HepG2 (cell line): ENCODE results near the gene CADM2. TPM values are rescaled to one million over a fixed set of nuclear protein-coding genes. Genes with fewer than 3 reads are reported as not detected.

Experiments
- ARID3A ChIP-seq: IDR thresholded peaks from 2 replicates; pipeline ENCODE4 v1.6.1; 2012; ENCODE audit warnings: low read depth, low read length, improper control_type of control experiment
- ARNTL ChIP-seq: sonication (generic); formaldehyde crosslinking; IDR thresholded peaks from 2 replicates; pipeline ENCODE4 v1.4.0; 2020; ENCODE audit warnings: mild to moderate bottlenecking, missing genetic modification reagents
- CHCHD3 ChIP-seq: sonication (generic); formaldehyde crosslinking; IDR thresholded peaks from 2 replicates; pipeline ENCODE4 v1.8.0; 2022; ENCODE audit warnings: mild to moderate bottlenecking, missing genetic modification reagents, moderate library complexity
- ELF3 ChIP-seq: IDR thresholded peaks from 2 replicates; pipeline ENCODE4 v1.6.1; 2016; ENCODE audit warnings: missing genetic modification reagents, missing compliant biosample characterization
- HNRNPLL ChIP-seq: fragments of 200-400 bp; formaldehyde crosslinking; IDR thresholded peaks from 2 replicates; pipeline ENCODE4 v1.6.1; 2017; ENCODE audit warnings: mild to moderate bottlenecking, low read depth, low read length; ENCODE audit not compliant: poor library complexity, severe bottlenecking
- PRDM4 ChIP-seq: sonication (generic); formaldehyde crosslinking; IDR thresholded peaks from 2 replicates; pipeline ENCODE4 v1.9.0; 2021; ENCODE audit warnings: missing genetic modification reagents, borderline replicate concordance
- RBM39 ChIP-seq: fragments of 200-400 bp; formaldehyde crosslinking; IDR thresholded peaks from one replicate; pipeline ENCODE4 v1.6.1; 2018; ENCODE audit warnings: antibody characterized with exemption, mild to moderate bottlenecking, low read depth, low read length; ENCODE audit not compliant: poor library complexity, severe bottlenecking
- TCF12 ChIP-seq, 2 experiments: fragments of 450-650 bp in 1 of 2; sonication (generic) in 1 of 2; formaldehyde crosslinking in 1 of 2; IDR thresholded peaks; 2 replicates each; pipeline versions ENCODE4 v1.6.1 to v1.8.0; 2017 to 2022; ENCODE audit warnings: antibody characterized with exemption in 1 of 2, mild to moderate bottlenecking in 1 of 2, missing genetic modification reagents in 1 of 2, moderate library complexity in 1 of 2
- WIZ ChIP-seq: sonication (generic); formaldehyde crosslinking; IDR thresholded peaks from 2 replicates; pipeline ENCODE4 v1.5.1; 2020; ENCODE audit warnings: mild to moderate bottlenecking, missing genetic modification reagents
- ZFYVE20 ChIP-seq: sonication (generic); formaldehyde crosslinking; IDR thresholded peaks from 2 replicates; pipeline ENCODE4 v1.8.0; 2023; ENCODE audit warnings: low read depth, mild to moderate bottlenecking, moderate library complexity, missing genetic modification reagents, borderline replicate concordance
- ZIK1 ChIP-seq: sonication (generic); formaldehyde crosslinking; IDR thresholded peaks from 2 replicates; pipeline ENCODE4 v1.5.0; 2020; ENCODE audit warnings: mild to moderate bottlenecking, low read depth, missing genetic modification reagents, borderline replicate concordance
- ZNF12 ChIP-seq: sonication (generic); formaldehyde crosslinking; IDR thresholded peaks from 2 replicates; pipeline ENCODE4 v1.5.0; 2020; ENCODE audit warnings: missing genetic modification reagents
- ZNF276 ChIP-seq: sonication (generic); formaldehyde crosslinking; IDR thresholded peaks from 2 replicates; pipeline ENCODE4 v1.4.0; 2020; ENCODE audit warnings: mild to moderate bottlenecking, low read depth, missing genetic modification reagents
- ZNF512B ChIP-seq: sonication (generic); formaldehyde crosslinking; IDR thresholded peaks from 2 replicates; pipeline ENCODE4 v1.5.1; 2020; ENCODE audit warnings: missing genetic modification reagents, mild to moderate bottlenecking, borderline replicate concordance
- polyA plus RNA-seq, 8 experiments: library from polyadenylated mRNA; depleted of rRNA in 3 of 8; stranded (reverse) in 7 of 8; unstranded in 1 of 8; fragments of >200 nt; fragmentation: Illumina TruSeq in 4 of 8; extraction: Trizol in 4 of 8; gene quantifications; 2 replicates each; pipeline versions ENCODE4 v1.2.1 to v1.2.3, GENCODE V29; 2011 to 2016; ENCODE audit warnings: low read depth in 4 of 8, missing spikeins in 1 of 8, mixed read lengths in 1 of 8; ENCODE audit not compliant: insufficient read depth in 1 of 8
- total RNA-seq, 5 experiments: library from RNA; depleted of rRNA; stranded (reverse); fragments of >200 nt; fragmentation: Illumina TruSeq; extraction: Trizol; gene quantifications; 2 replicates each; pipeline ENCODE4 v1.2.3, GENCODE V29; 2016; ENCODE audit warnings: low read depth in 1 of 5
- TF ChIP-seq, protein P1 (sequence below): IDR thresholded peaks from 2 replicates; pipeline ENCODE4 v1.6.1; 2016; ENCODE audit warnings: missing biosample characterization, missing genetic modification reagents, low read depth

Gene CADM2
- total and polyA plus RNA-seq, 2 of the 13 experiments (the other 11 are each of a cell fraction or from before 2014, with no cell fraction given) = not detected

- TF ChIP-seq CHCHD3 (no peak), ZNF276 (no peak), ZNF12 (CRISPR knock-in tag) (peak; percentile 27; the same call in 1 of the 2 replicates), ZIK1 (CRISPR knock-in tag) (no peak), ARNTL (CRISPR knock-in tag) (0 out of 2 replicates have a peak, but pooled peaks have one; percentile 37), ZFYVE20 (CRISPR knock-in tag) (no peak), ARID3A (peak; percentile 92), WIZ (no peak; the same call in 1 of the 2 replicates), ELF3 (peak; percentile 91), PRDM4 (CRISPR knock-in tag) (no peak), RBM39 (no peak), ZNF512B (CRISPR knock-in tag) (no peak), HNRNPLL (no peak), TCF12 (IDR thresholded peaks at IDR 0.05) (no peak), TCF12 (CRISPR knock-in tag; IDR thresholded peaks at IDR 0.05) (no peak)
- TF ChIP-seq, protein P1, sequence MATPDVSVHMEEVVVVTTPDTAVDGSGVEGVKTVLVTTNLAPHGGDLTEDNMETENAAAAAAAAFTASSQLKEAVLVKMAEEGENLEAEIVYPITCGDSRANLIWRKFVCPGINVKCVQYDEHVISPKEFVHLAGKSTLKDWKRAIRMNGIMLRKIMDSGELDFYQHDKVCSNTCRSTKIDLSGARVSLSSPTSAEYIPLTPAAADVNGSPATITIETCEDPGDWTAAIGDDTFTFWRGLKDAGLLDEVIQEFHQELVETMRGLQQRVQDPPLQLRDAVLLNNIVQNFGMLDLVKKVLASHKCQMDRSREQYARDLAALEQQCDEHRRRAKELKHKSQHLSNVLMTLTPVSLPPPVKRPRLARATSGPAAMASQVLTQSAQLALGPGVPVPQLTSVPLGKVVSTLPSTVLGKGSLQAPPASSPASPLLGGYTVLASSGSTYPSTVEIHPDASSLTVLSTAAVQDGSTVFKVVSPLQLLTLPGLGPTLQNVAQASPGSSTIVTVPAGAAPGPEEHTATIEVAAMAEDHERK (CRISPR knock-in tag) = no peak
Measured at GRCh38 chr3:85007195-85008094, 48.7 kb downstream of the CADM2 start (continued).
